DOHH2 (cell line): ENCODE measurements around the gene ZNF146.

Source experiments
- EZH2phosphoT487 ChIP-seq: fragments of 200-600 bp; sonication (generic); IDR thresholded peaks from 2 replicates; pipeline ENCODE4 v1.6.1; 2017; ENCODE audit warnings: borderline replicate concordance, mild to moderate bottlenecking, antibody characterized with exemption, low read length, moderate library complexity, mixed read lengths
- TF ChIP-seq, protein P1 (sequence below): fragments of 200-600 bp; sonication (generic); IDR thresholded peaks from one replicate; pipeline ENCODE4 v1.5.1; 2014; ENCODE audit warnings: antibody characterized with exemption, mild to moderate bottlenecking, low read depth, low read length; ENCODE audit not compliant: poor library complexity, severe bottlenecking

GRCh38 chr19:36207605-36208252 is 7.2 kb upstream of the ZNF146 start:
- TF ChIP-seq, protein P1, sequence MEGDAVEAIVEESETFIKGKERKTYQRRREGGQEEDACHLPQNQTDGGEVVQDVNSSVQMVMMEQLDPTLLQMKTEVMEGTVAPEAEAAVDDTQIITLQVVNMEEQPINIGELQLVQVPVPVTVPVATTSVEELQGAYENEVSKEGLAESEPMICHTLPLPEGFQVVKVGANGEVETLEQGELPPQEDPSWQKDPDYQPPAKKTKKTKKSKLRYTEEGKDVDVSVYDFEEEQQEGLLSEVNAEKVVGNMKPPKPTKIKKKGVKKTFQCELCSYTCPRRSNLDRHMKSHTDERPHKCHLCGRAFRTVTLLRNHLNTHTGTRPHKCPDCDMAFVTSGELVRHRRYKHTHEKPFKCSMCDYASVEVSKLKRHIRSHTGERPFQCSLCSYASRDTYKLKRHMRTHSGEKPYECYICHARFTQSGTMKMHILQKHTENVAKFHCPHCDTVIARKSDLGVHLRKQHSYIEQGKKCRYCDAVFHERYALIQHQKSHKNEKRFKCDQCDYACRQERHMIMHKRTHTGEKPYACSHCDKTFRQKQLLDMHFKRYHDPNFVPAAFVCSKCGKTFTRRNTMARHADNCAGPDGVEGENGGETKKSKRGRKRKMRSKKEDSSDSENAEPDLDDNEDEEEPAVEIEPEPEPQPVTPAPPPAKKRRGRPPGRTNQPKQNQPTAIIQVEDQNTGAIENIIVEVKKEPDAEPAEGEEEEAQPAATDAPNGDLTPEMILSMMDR = no peak
- no peak for TF ChIP-seq EZH2phosphoT487
